NT2/D1 (cell line): ENCODE data around the gene THSD7A.

Source experiments
- SUZ12 ChIP-seq: IDR thresholded peaks from 2 replicates; pipeline ENCODE4 v1.6.1; 2011; ENCODE audit not compliant: insufficient read length, insufficient read depth; ENCODE audit errors: extremely low read depth
- YY1 ChIP-seq: IDR thresholded peaks from 2 replicates; pipeline ENCODE4 v1.6.1; 2011; ENCODE audit not compliant: insufficient read length, insufficient read depth
- ZNF274 ChIP-seq: IDR thresholded peaks from 2 replicates; pipeline ENCODE4 v1.6.1; 2011; ENCODE audit warnings: mild to moderate bottlenecking, low read depth, low read length

- TF ChIP-seq YY1 (no peak), ZNF274 (no peak), SUZ12 (no peak)
Observed at GRCh38 chr7:11701829-11702560, 130.0 kb downstream of the THSD7A start.
